GM18858 (cell line): ENCODE results near the gene B4GALT6.

Experiments
- ATAC-seq: cut with Tn5 transposase; IDR thresholded peaks from one replicate; pipeline ENCODE4 v1.9.1; 2021; ENCODE audit not compliant: unreplicated experiment

The B4GALT6 gene

GRCh38 chr18:31694297-31694696, 9.9 kb upstream of the B4GALT6 start:
- ATAC-seq, result no peak

DNA sequence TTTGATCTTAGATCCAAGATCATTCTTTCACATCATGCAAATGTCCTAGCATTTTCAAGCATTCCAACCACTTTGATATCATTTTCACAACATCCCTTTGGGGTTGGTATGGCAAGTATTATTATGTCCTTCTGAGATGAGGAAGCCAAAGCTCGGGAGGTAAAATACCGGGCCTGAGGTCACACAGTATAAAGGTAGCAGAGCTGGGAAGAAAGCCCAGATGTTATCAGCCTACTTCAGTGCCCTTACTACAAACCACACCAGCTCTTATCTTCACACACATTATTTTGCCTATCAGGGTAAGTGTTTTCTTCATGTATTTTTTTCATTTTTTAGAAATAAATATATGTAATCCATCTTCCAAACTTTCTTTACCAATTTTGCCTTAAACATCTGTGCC, 4.2 kb upstream of the B4GALT6 start:
- no peak for ATAC-seq

DNA sequence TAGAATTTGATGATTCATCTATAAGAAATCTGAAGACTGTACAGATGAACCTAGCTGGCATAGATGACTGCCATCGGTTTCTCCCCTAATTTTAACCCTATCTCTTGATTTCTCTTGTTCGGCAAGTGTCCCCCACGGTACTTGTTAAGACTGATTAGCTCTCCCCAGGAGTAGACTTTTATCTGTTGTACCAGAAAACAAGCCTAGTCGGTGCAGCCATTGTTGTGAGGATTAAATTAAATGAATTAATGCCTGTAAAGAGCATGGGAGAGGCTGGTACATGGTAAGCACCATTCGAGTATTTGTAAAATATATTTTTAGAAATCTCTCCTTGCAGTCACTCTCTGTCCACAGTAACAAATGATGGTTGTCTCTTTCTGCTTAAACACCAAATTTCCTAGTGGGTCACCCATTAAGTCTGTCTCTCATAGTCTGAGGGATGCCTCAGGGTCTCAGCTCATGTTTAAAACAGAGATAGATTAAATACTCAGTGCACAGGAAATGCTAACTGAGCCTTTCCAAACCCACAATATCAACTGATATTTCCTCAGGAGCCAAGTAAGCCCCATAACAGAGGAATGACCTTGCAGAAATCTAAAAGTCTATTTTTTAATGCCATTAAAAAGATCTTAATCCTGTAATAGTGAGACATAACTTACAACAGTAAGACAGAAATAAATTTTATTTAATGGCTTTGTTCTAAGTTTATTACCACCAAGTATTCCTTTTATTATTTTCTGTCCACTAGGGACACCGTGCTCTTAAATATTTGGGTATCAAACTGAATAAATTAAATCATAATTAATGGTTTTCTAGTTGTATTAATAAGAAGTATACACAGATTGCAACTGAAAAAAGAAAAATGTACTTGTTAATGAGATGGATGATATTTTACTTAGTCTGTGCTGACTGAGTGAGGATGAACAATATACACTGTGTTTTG, 2.9 kb upstream of the B4GALT6 start:
- no peak for ATAC-seq

DNA sequence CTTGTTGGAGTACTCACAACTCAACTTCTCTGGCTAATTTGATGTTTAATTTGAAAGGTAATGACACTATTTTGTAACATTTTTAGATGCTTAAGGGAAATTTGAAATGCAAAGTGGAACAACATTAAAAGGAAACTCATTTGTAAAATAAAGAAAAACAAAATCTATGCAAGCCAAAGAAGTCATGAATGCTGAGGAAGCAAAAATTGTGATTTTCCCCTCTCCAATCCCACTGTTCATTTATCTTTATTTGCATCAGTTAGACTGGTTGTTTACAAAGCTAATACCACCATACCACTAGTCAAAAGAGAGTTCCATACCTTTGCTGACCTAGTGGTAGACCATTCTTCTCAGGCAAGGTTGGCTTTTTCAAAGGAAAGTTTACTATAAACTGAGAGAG, 2.2 kb upstream of the B4GALT6 start:
- no peak for ATAC-seq

DNA sequence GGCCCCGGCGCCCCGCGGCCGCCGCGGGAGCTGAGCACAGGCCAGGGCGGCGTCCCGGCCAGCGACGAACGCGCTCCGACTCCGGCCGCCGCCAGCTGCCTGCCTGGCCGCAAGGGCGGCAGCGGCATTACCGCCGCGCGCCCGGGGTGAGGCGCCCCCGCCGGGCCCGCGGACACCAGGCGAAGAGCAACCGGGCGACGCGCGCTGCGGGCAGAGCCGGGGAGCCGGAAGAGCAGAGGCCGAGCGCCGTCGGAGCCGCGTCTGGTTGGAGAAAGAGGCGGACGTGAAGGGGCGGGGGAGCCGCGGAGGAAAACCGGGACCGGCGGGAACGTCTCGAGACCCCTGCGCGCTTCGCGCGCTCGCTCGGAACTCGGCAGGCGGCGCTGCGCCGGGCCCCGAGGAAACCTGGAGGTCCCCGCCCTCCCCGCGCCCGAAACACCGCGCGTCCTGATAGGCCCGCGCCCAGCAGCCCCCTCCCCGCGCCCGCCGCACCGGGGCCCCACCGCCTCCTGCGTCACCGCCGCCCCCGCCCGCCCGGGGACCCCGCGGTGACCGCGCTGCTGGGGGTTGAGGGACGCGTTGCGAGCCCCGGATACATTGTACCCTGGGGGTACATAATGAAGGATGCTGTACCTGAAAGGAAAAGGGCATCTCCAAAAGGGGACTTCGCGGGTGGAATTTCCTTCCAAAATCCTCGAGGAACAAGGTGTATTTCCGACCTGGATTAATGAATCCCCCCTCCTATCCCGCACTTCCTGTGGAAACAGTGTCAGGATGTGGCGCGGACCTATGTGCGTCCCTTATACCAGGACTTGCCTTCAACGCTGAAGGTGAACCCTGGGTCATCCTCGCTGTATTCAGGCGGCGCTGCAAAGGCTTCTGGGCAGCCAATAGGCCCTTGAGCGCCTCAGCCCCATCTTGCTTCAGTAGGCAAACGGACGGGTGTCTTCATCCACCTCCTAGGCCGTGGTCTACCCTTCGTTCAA, 1.0 kb upstream of the B4GALT6 start:
- ATAC-seq, result peak; percentile 53

GRCh38 chr18:31683968-31684278, 458 bp downstream of the B4GALT6 start:
- no peak for ATAC-seq

- ATAC-seq, result no peak
Observed at GRCh38 chr18:31683106-31683505, 1.3 kb downstream of the B4GALT6 start.

DNA sequence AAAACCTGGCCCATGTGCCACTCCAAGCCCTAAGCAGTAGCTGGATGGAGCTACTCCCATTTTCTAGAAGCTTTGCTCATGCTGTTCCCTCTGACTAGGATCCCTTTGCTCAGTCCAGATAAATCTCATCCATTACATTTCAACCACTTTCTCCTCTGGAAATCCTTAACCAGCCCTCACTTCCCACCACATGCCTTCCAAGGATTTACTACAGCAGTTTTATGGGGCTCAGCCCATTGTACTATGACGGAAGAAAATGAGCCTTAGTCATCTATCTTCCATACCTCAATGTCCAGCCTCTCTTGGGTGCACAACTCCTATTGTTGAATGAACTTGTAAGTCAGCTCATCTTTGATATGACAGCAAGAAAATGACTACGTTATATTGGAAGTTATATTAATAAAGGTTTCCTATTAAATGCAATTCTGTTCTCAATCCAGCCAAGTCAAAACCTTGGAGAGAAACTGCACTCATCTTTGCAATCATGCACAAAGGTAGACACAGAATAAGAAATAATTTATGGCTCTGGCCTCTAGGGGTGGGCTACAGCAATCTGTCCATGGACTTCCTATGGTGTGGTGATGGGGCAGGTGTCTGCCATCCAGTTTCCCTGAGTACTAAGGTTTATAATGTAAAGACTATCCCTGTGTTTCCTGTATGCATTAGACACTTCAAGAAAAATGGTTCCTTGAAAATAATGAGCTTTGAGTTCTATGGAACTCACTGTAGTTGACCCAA, 3.4 kb downstream of the B4GALT6 start:
- ATAC-seq, result peak; percentile 20

DNA sequence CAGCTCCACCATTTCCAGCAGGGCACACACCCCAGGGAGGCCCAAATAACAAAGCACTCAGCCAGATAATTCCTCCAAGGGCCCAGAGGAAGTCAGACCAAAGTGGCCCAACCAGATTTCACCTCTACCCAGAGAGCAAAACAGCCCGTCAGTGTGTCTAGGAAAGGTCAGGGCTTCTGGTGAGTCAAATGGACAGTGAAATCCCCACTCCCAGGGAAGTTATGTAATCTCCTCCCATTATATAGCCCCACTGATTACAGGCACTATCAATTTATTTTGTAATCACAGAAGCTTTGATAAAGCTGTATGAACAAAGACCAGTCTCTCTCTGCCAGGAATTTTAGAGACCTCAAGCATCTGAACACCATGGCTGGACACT, 4.0 kb downstream of the B4GALT6 start:
- no peak for ATAC-seq

DNA sequence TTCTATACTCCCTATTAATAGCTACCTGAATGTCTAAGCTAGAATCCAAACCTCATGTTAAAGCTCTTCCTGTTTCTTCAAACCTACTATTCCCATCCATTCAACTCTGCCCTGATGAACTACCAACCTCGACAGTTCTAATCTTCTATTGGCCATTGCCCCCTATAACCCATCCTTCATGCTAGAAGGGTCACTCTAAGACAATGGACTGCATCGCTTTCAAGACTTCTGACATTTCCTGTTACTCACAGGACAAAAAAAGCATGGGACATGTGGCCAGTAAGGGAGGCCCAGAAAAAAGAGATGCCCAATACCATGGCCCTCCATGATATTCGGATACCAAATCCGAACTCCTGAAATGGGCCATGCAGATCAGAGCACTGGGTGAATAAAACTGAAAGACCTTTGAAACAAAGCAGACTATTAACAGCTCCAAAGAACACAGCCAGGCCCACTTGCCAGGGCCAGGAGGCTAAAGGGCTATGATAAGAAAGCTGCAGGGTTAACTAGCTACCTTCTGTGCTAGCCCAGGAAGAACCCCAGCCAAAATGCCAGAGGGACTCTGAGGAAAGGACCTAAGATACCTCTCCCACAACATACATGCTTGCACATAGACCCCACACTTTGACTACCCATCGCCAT, 4.5 kb downstream of the B4GALT6 start:
- ATAC-seq, result no peak

- no peak for ATAC-seq
Observed at GRCh38 chr18:31679133-31679742, 5.1 kb downstream of the B4GALT6 start.

DNA sequence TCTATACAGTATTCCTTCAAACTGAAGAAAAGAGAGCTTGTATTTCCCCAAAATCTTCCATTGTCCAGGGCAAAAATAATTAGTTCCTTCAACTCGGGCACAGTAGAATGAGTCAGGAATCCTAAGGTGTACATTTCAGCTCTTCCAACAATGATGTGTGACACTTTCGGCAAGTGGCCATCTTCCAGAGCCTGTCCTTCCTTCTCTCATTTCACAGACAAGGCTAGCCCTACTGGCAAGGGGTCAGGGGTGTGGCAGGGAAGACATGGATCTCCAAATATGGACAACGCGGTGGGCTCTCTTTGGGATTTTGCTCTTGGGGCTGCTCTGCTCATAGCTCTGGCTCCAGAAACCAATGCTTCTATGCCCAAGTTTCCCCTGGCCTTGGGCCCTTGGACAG, 6.0 kb downstream of the B4GALT6 start:
- ATAC-seq, result no peak

DNA sequence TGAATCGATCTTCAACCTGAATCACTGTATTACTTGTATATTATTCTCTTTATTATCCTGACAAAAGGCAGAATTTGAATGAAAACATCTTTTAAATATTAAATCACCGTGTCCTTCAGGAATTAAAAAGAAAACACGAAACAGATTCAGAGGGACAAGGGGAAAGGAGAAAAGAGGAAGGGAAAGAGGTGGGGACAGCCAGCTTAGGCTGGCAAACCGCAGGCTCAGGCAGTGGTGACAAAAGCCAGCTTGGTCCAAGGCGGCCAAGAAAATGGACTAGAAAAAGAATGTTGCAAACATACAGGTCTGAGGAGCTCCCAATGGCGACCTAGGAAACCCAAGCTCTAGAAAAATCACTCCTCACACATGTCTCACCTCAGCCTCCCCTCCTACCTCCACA, 6.8 kb downstream of the B4GALT6 start:
- ATAC-seq, result no peak

DNA sequence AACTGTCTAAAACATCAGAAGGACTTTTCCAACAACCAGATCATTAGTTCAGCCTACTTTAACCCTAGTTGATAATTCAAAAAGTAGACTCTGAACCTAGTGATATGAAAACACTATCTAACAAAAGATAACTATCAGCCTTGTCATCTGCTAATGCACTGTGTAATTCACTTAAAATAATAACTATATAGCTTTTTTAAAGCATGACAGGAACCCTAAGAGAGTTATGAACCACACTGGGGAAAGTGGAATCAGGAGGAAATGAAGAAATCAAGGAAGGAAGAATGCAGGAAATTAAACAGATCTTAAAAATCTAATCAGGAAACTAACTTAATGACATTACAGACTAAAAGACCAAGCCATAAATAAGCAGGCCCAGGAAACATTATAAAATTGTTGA, 9.0 kb downstream of the B4GALT6 start:
- ATAC-seq, result no peak

DNA sequence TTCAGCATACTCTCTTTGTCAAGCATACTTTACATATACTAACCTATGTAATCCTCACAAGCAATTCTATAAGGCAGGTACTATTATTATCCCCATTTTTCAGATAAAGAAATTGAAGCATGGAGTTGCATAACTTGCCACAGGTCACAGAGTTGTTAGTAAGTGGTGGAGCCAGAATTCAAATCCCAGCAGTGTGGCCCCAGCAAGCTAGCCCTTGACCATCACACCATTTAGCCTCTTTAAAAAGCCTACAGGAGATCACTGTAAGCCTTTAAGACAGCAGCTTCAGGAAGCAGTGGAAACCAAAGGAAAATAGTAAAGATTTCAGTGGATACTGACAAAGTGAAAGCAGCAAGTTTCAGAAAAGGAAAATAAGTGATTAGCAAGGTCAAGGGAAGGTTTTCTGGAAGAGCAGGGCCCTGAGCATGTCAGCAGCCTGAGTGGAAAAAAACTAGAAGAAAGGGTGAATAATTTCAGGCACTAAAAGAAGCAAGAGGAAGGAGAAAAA, 11.7 kb downstream of the B4GALT6 start:
- ATAC-seq, result no peak

DNA sequence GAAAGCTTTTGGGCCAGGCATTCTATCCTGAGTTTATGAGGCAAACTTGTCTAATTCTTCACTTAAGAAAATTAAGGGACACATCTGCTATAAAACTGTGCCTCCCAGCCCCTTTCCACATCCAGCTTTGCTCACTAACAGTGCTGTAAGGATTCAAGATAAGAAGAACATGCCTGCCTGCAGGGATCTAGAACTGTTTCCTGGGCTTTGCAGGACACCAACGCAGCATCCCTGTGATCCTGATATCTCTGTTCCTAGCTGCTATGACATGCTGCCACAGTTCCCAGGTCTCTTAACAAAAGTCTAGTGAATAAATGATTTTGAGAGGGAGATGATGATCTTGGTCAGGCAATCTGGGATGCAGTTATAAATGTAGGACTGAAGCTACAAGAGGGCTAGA, 12.4 kb downstream of the B4GALT6 start:
- ATAC-seq, result no peak

- ATAC-seq, result no peak
Observed at GRCh38 chr18:31669541-31669940, 14.8 kb downstream of the B4GALT6 start.

DNA sequence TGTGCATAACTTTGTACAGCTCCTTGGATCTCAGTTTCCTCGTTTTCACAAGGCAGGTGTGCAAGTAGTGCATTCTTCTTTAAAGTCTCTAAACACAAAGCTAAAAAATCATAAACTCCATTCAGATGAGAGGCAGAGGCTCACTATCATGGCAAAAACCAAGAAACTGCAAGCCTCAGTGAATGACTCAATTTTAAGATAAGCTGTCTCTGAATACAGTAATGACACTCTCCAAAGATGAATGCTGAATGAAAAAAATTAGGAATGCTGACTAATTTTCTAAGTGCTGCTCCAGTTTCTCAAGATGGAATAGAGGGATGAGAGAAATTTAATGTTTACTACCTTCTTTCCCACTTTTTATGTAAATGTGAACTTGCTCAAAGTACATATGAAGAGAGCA, 17.2 kb downstream of the B4GALT6 start:
- ATAC-seq, result no peak

- no peak for ATAC-seq
Observed at GRCh38 chr18:31666055-31666454, 18.3 kb downstream of the B4GALT6 start.

GRCh38 chr18:31664101-31664500, 20.3 kb downstream of the B4GALT6 start:
- no peak for ATAC-seq
